IMR-90 (cell line): ENCODE data around the gene GTF3C1. TPM values are rescaled to one million over a fixed set of nuclear protein-coding genes. Genes with fewer than 3 reads are reported as not detected.
A peak's percentile ranks its signal among the peaks of the same experiment; 100 is the strongest.

Experiments
- ATAC-seq: fragments of 200-7000 bp; cut with Tn5 transposase; 2 replicates; pipeline ENCODE4 v1.9.1; 2020; ENCODE audit warnings: low read depth, mild to moderate bottlenecking, moderate library complexity
- BruUV-seq: library from RNA; stranded (reverse); fragments of 400-500 nt; replicated peaks from 2 replicates; lab custom pipeline; 2021; lab: Mats Ljungman, UMichigan
- CTCF ChIA-PET: fragments of 300-600 bp; formaldehyde crosslinking; extraction: SDS; loops from one replicate; lab custom pipeline; 2021; ENCODE audit warnings: antibody characterized with exemption; lab: Yijun Ruan, JAX
- POLR2A ChIA-PET: fragments of 300-600 bp; sonication (Branson Sonifier 250); formaldehyde crosslinking; loops from one replicate; lab custom pipeline; 2022; ENCODE audit warnings: antibody characterized with exemption; ENCODE audit not compliant: unreplicated experiment; lab: Charles Lee
- DNase-seq: peaks from one replicate; pipeline ENCODE4 v3.0.0; 2013
- H2AFZ ChIP-seq: replicated peaks from 2 replicates; pipeline ENCODE3; 2013; ENCODE audit warnings: low read length, mild to moderate bottlenecking; ENCODE audit not compliant: poor library complexity
- H2AK5ac ChIP-seq: 2 replicates; pipeline ENCODE4 v1.6.1; 2013; ENCODE audit warnings: low read depth, low read length, inconsistent platforms
- H2AK9ac ChIP-seq: replicated peaks from 2 replicates; pipeline ENCODE3; 2013; ENCODE audit warnings: mild to moderate bottlenecking, low read depth, low read length, moderate library complexity; ENCODE audit not compliant: poor library complexity
- H2BK120ac ChIP-seq: 2 replicates; pipeline ENCODE4 v1.6.1; 2013; ENCODE audit warnings: low read depth, low read length, inconsistent platforms
- H2BK15ac ChIP-seq: 3 replicates; pipeline ENCODE4 v1.6.1; 2013; ENCODE audit warnings: low read depth, low read length, inconsistent platforms
- H2BK20ac ChIP-seq: 2 replicates; pipeline ENCODE4 v1.6.1; 2013; ENCODE audit warnings: low read depth, mild to moderate bottlenecking, inconsistent platforms, low read length, moderate library complexity
- H2BK5ac ChIP-seq: 2 replicates; pipeline ENCODE4 v1.6.1; 2013; ENCODE audit warnings: mild to moderate bottlenecking, low read depth, low read length, inconsistent platforms; ENCODE audit not compliant: poor library complexity, severe bottlenecking
- H3K14ac ChIP-seq: replicated peaks from 2 replicates; pipeline ENCODE4 v1.6.1; 2013; ENCODE audit warnings: low read depth, low read length, inconsistent platforms
- H3K18ac ChIP-seq: 2 replicates; pipeline ENCODE4 v1.6.1; 2013; ENCODE audit warnings: low read depth, low read length, control low read depth
- H3K23ac ChIP-seq: 2 replicates; pipeline ENCODE4 v1.6.1; 2013; ENCODE audit warnings: low read depth, low read length, inconsistent platforms
- H3K27ac ChIP-seq: 2 replicates; pipeline ENCODE4 v1.5.1; 2013; ENCODE audit warnings: mild to moderate bottlenecking, control low read depth, low read length; ENCODE audit not compliant: insufficient read depth
- H3K27me3 ChIP-seq: 2 replicates; pipeline ENCODE4 v1.6.1; 2013; ENCODE audit warnings: low read length; ENCODE audit not compliant: control insufficient read depth, insufficient read depth
- H3K36me3 ChIP-seq: 2 replicates; pipeline ENCODE4 v1.6.1; 2013; ENCODE audit warnings: low read length, mixed read lengths; ENCODE audit not compliant: control insufficient read depth, insufficient read depth
- H3K4ac ChIP-seq: 2 replicates; pipeline ENCODE4 v1.6.1; 2013; ENCODE audit warnings: low read depth, low read length, inconsistent platforms
- H3K4me1 ChIP-seq: 2 replicates; pipeline ENCODE4 v1.6.1; 2013; ENCODE audit warnings: low read length, mixed read lengths; ENCODE audit not compliant: control insufficient read depth, insufficient read depth
- H3K4me2 ChIP-seq: 2 replicates; pipeline ENCODE4 v1.6.1; 2013; ENCODE audit warnings: low read depth, mild to moderate bottlenecking, control low read depth, low read length, moderate library complexity
- H3K4me3 ChIP-seq: 2 replicates; pipeline ENCODE4 v1.5.1; 2013; ENCODE audit warnings: low read depth, mild to moderate bottlenecking, control low read depth, low read length, moderate library complexity; ENCODE audit not compliant: insufficient read depth
- H3K56ac ChIP-seq: 2 replicates; pipeline ENCODE4 v1.6.1; 2013; ENCODE audit warnings: low read length, inconsistent platforms; ENCODE audit not compliant: insufficient read depth; ENCODE audit errors: extremely low read depth
- H3K79me1 ChIP-seq, 2 experiments: 2 replicates each; pipeline ENCODE4 v1.6.1; 2013; ENCODE audit warnings: low read length in 2 of 2, inconsistent platforms in 1 of 2, low read depth in 1 of 2
- H3K9ac ChIP-seq: 2 replicates; pipeline ENCODE4 v1.6.1; 2013; ENCODE audit warnings: low read depth, low read length, control low read depth
- H3K9me1 ChIP-seq: 2 replicates; pipeline ENCODE4 v1.6.1; 2013; ENCODE audit warnings: low read length, inconsistent platforms; ENCODE audit not compliant: insufficient read depth
- H3K9me3 ChIP-seq: 2 replicates; pipeline ENCODE4 v1.6.1; 2013; ENCODE audit warnings: low read length; ENCODE audit not compliant: control insufficient read depth, insufficient read depth
- H4K20me1 ChIP-seq: 2 replicates; pipeline ENCODE4 v1.6.1; 2013; ENCODE audit warnings: low read length, inconsistent platforms; ENCODE audit not compliant: insufficient read depth
- H4K5ac ChIP-seq: 2 replicates; pipeline ENCODE4 v1.6.1; 2013; ENCODE audit warnings: mild to moderate bottlenecking, low read depth, low read length, control low read depth
- H4K8ac ChIP-seq, 2 experiments: 2 replicates each; pipeline ENCODE4 v1.6.1; 2013; ENCODE audit warnings: low read depth in 2 of 2, low read length in 2 of 2, control low read depth in 1 of 2, inconsistent platforms in 1 of 2
- H4K91ac ChIP-seq: 2 replicates; pipeline ENCODE4 v1.6.1; 2013; ENCODE audit warnings: low read depth, low read length, inconsistent platforms; ENCODE audit not compliant: insufficient read depth
- RCOR1 ChIP-seq: IDR thresholded peaks from 2 replicates; pipeline ENCODE4 v1.6.1; 2012; ENCODE audit warnings: mild to moderate bottlenecking, low read length, improper control_type of control experiment; ENCODE audit not compliant: insufficient replicate concordance
- WGBS, 2 experiments: methylation state at CpG; one replicate each; pipeline versions ENCODE4 v1.1.5 to v1.1.7; 2013; ENCODE audit warnings: missing lambda C conversion rate in 2 of 2; ENCODE audit not compliant: insufficient read length in 1 of 2; ENCODE audit errors: extremely low coverage in 2 of 2; 5-methylcytosine and 5-hydroxymethylcytosine counted together
- dilution Hi-C: fragments of 300-500 bp; cut with HindIII; formaldehyde crosslinking; loops from one replicate; pipeline ENCODE4 v1.14.3; 2018; ENCODE audit warnings: low sequenced_read_pairs; ENCODE audit not compliant: unreplicated experiment
- in situ Hi-C: fragments of 300-500 bp; cut with MboI; formaldehyde crosslinking; loops from 3 replicates; pipeline ENCODE4 v1.14.3; 2019; ENCODE audit warnings: low sequenced_read_pairs, inconsistent platforms, mixed read lengths
- intact Hi-C: fragments of 100-400 bp; cut with micrococcal nuclease; formaldehyde crosslinking; loops from 2 replicates; pipeline ENCODE4 v1.10.0; 2022
- polyA plus RNA-seq, 3 experiments: library from polyadenylated mRNA; depleted of rRNA; stranded (reverse); fragments of >200 nt; gene quantifications; 2 replicates each; pipeline ENCODE4 v1.2.3, GENCODE V29; 2012; ENCODE audit warnings: low replicate concordance in 1 of 3
- total RNA-seq: library from RNA; depleted of rRNA; stranded (reverse); fragments of >200 nt; gene quantifications from 2 replicates; pipeline ENCODE4 v1.2.3, GENCODE V29; 2012
- TF ChIP-seq, protein P1 (sequence below): fragments of 150-350 bp; IDR thresholded peaks from 2 replicates; pipeline ENCODE4 v1.6.1; 2017; ENCODE audit warnings: mild to moderate bottlenecking, antibody characterized with exemption, low read length, low read depth
- TF ChIP-seq, protein P2 (sequence below): fragments of 150-350 bp; IDR thresholded peaks from 2 replicates; pipeline ENCODE4 v1.6.1; 2016; ENCODE audit warnings: low read depth, mild to moderate bottlenecking, low read length, moderate library complexity, borderline replicate concordance

The GTF3C1 gene
- total and polyA plus RNA-seq, 2 of the 4 experiments (the other 2 are of a cell fraction) = 50.8 to 68.1 TPM

DNA sequence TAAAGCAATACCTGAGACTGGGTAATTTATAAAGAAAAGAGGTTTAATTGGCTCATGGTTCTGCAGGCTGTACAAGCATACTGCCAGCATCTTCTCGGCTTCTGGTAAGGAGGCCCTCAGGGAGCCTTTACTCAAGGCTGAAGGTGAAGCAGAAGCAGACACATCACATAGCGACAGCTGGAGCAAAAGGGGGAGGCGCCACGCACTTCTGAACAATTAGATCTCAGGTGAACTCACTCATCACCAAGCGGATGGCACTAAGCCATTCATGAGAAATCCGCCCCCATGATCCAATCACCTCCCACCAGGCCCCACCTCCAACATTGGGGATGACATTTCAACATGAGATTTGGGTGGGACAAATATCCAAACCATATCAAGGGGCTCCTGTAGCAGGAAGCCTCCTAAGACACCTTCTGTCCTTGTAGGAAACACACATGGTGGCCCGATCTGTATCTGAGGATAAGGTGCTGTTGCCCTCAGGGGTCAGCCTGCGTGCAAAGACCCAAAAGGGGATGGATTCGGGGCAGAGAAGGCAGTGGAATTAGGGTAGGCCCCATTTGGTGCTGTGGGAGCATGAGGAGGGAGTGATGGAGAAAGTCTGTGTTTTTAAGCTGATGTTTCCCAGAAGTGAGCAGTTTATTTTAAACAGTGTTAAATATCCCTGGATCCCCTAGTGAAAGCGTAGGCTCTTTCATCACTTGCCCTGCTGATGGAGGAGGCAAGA lies 124.8 kb downstream of the GTF3C1 start:
- H3K27ac ChIP-seq = no peak overlapping the region
- POLR2A ChIA-PET = no interaction called here
- CTCF ChIA-PET = no interaction called here
- H3K9ac ChIP-seq = no peak overlapping the region
- H3K4me3 ChIP-seq = no peak overlapping the region
- intact Hi-C loops = no loop called here
- H3K56ac ChIP-seq = no peak overlapping the region
- H3K18ac ChIP-seq = no peak overlapping the region
- no peak overlapping the region for H3K14ac ChIP-seq
- WGBS, 2 experiments = 87% methylated on average over 3 of the region's 10 CpGs; no CpG with 5 or more reads in 1 of the 2 experiments
- TF ChIP-seq RCOR1 = no peak
- TF ChIP-seq, protein P1, sequence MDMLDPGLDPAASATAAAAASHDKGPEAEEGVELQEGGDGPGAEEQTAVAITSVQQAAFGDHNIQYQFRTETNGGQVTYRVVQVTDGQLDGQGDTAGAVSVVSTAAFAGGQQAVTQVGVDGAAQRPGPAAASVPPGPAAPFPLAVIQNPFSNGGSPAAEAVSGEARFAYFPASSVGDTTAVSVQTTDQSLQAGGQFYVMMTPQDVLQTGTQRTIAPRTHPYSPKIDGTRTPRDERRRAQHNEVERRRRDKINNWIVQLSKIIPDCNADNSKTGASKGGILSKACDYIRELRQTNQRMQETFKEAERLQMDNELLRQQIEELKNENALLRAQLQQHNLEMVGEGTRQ = no peak
- TF ChIP-seq, protein P2, sequence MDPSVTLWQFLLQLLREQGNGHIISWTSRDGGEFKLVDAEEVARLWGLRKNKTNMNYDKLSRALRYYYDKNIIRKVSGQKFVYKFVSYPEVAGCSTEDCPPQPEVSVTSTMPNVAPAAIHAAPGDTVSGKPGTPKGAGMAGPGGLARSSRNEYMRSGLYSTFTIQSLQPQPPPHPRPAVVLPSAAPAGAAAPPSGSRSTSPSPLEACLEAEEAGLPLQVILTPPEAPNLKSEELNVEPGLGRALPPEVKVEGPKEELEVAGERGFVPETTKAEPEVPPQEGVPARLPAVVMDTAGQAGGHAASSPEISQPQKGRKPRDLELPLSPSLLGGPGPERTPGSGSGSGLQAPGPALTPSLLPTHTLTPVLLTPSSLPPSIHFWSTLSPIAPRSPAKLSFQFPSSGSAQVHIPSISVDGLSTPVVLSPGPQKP = no peak
- H4K91ac ChIP-seq = no peak overlapping the region
- no peaks in the 10 kb centered on the region for H4K20me1 ChIP-seq
- no peak overlapping the region for H2AK5ac ChIP-seq
- no peak overlapping the region for H3K4me2 ChIP-seq
- H3K23ac ChIP-seq = no peak overlapping the region
- in situ Hi-C loops = no loop called here
- H3K4ac ChIP-seq = no peak overlapping the region
- H3K36me3 ChIP-seq = no peaks in the 10 kb centered on the region
- no peak overlapping the region for H4K8ac ChIP-seq
- H3K9me1 ChIP-seq = no peaks in the 10 kb centered on the region
- no peaks in the 10 kb centered on the region; a peak in 1 of 4 replicates for H3K79me1 ChIP-seq
- DNase-seq (no peak), ATAC-seq (no peak)
- H2AK9ac ChIP-seq = no peak overlapping the region
- H3K9me3 ChIP-seq = no peaks in the 10 kb centered on the region
- no peaks in the 10 kb centered on the region for H3K27me3 ChIP-seq
- peak overlapping the region; percentile 51 for H2AFZ ChIP-seq
- BruUV-seq = no TSS peak
- dilution Hi-C loops = no loop called here
- no peak overlapping the region for H2BK120ac ChIP-seq
- H3K4me1 ChIP-seq = no peaks in the 10 kb centered on the region
- no peak overlapping the region for H2BK20ac ChIP-seq
- H4K5ac ChIP-seq = no peak overlapping the region
- H2BK5ac ChIP-seq = no peak overlapping the region
- no peak overlapping the region for H2BK15ac ChIP-seq
